K562 (cell line): ENCODE data around the gene LTBP1. TPM values are rescaled to one million over a fixed set of nuclear protein-coding genes. Genes with fewer than 3 reads are reported as not detected.

Experiments used
- ATAC-seq: fragments of 200-7000 bp; cut with Tn5 transposase; 3 replicates; pipeline ENCODE4 v1.9.1; 2020; ENCODE audit warnings: moderate library complexity
- BruUV-seq: library from RNA; stranded (reverse); fragments of 400-500 nt; replicated peaks from 2 replicates; lab custom pipeline; 2021; lab: Mats Ljungman, UMichigan
- CTCF ChIA-PET: fragments of 300-600 bp; formaldehyde crosslinking; extraction: SDS; loops from one replicate; lab custom pipeline; 2021; ENCODE audit warnings: low intra/inter-chr PET ratio; lab: Yijun Ruan, JAX
- POLR2A ChIA-PET: fragments of 300-600, 350-650 bp; sonication (Branson Sonifier 250); formaldehyde crosslinking; extraction: SDS; loops from one replicate; lab custom pipeline; 2021; ENCODE audit warnings: antibody characterized with exemption, inconsistent platforms; lab: Yijun Ruan, JAX
- DNase-seq, 4 experiments: peaks; one replicate each; pipeline versions ENCODE4 v3.0.0 to v3.0.0-alpha.2; 2011 to 2018; ENCODE audit warnings: low spot score in 3 of 4, mixed read lengths in 3 of 4; ENCODE audit errors: extremely low read depth in 1 of 4
- FAIRE-seq: peaks from 2 replicates; lab custom pipeline; 2011; peaks lifted over from hg19 to GRCh38; lab: Jason Lieb, UNC
- H2AFZ ChIP-seq: 2 replicates; pipeline ENCODE4 v1.6.0; 2011; ENCODE audit warnings: low read depth, low read length, control low read depth, inconsistent platforms
- H3K27ac ChIP-seq: fragments of 200-600 bp; 3 replicates; pipeline ENCODE4 v1.8.0; 2011; ENCODE audit warnings: low read depth, mild to moderate bottlenecking, control low read depth, inconsistent platforms, low read length, moderate library complexity, mixed read lengths; ENCODE audit errors: extremely low read depth
- H3K27me3 ChIP-seq, 2 experiments: fragments of 300-600 bp in 1 of 2; 2 replicates in 1 of 2; 3 replicates in 1 of 2; pipeline versions ENCODE4 v1.6.0 to v1.8.0; 2011; ENCODE audit warnings: inconsistent platforms in 2 of 2, low read length in 2 of 2, mild to moderate bottlenecking in 1 of 2, mixed read lengths in 1 of 2, moderate library complexity in 1 of 2; ENCODE audit not compliant: control insufficient read depth in 2 of 2, insufficient read depth in 2 of 2
- H3K36me3 ChIP-seq: fragments of 300-600 bp; 3 replicates; pipeline ENCODE4 v1.8.0; 2011; ENCODE audit warnings: mild to moderate bottlenecking, low read length, inconsistent platforms; ENCODE audit not compliant: control insufficient read depth, insufficient read depth
- H3K4me1 ChIP-seq, 2 experiments: fragments of 200-600 bp in 1 of 2; replicated peaks in 1 of 2; 2 replicates in 1 of 2; 3 replicates in 1 of 2; pipeline versions ENCODE4 v1.5.1 to v1.8.0; 2011; ENCODE audit warnings: inconsistent platforms in 2 of 2, low read length in 2 of 2, mild to moderate bottlenecking in 1 of 2, mixed read lengths in 1 of 2, moderate library complexity in 1 of 2; ENCODE audit not compliant: control insufficient read depth in 2 of 2, insufficient read depth in 2 of 2
- H3K4me2 ChIP-seq: 2 replicates; pipeline ENCODE4 v1.6.1; 2011; ENCODE audit warnings: low read length, control low read depth, inconsistent platforms, mixed read lengths; ENCODE audit not compliant: insufficient read depth
- H3K4me3 ChIP-seq: fragments of 200-600 bp; sonication (generic), shearing (Covaris generic); 2 replicates; pipeline ENCODE4 v1.5.1; 2016; ENCODE audit warnings: control low read depth, inconsistent platforms
- H3K79me2 ChIP-seq: fragments of 200-600 bp; 3 replicates; pipeline ENCODE4 v1.8.0; 2011; ENCODE audit warnings: low read length, inconsistent platforms; ENCODE audit not compliant: control insufficient read depth, insufficient read depth
- H3K9ac ChIP-seq, 2 experiments: 2 replicates each; pipeline versions ENCODE4 v1.6.0 to v1.6.1; 2011; ENCODE audit warnings: low read depth in 2 of 2, low read length in 2 of 2, control low read depth in 1 of 2, inconsistent platforms in 1 of 2, mild to moderate bottlenecking in 1 of 2, mixed read lengths in 1 of 2; ENCODE audit not compliant: insufficient read depth in 1 of 2
- H3K9me1 ChIP-seq: one replicate; pipeline ENCODE4 v1.6.0; 2011; ENCODE audit warnings: inconsistent platforms, mild to moderate bottlenecking, low read length, moderate library complexity; ENCODE audit not compliant: control insufficient read depth, insufficient read depth
- H3K9me3 ChIP-seq: replicated peaks from 2 replicates; pipeline ENCODE4 v1.5.1; 2011; ENCODE audit warnings: low read depth, low read length, inconsistent platforms; ENCODE audit not compliant: control insufficient read depth, insufficient read depth
- H4K20me1 ChIP-seq: replicated peaks from 2 replicates; pipeline ENCODE4 v1.6.1; 2011; ENCODE audit warnings: low read length, inconsistent platforms, mixed read lengths; ENCODE audit not compliant: control insufficient read depth, insufficient read depth
- YBX1 ChIP-seq: fragments of 450-650 bp; IDR thresholded peaks from 2 replicates; pipeline ENCODE4 v1.7.1; 2016; ENCODE audit warnings: mild to moderate bottlenecking
- ZNF212 ChIP-seq: fragments of 450-650 bp; formaldehyde crosslinking; IDR thresholded peaks from 2 replicates; pipeline ENCODE4 v1.4.0; 2020; ENCODE audit warnings: mild to moderate bottlenecking
- ZNF3 ChIP-seq: fragments of 250-450 bp; sonication (Bioruptor Pico); IDR thresholded peaks from 2 replicates; pipeline ENCODE4 v1.5.0; 2021; ENCODE audit warnings: mild to moderate bottlenecking, moderate library complexity
- ZNF695 ChIP-seq: fragments of 450-650 bp; formaldehyde crosslinking; IDR thresholded peaks from 2 replicates; pipeline ENCODE4 v1.4.0; 2020; ENCODE audit warnings: mild to moderate bottlenecking, moderate library complexity
- WGBS: fragments of 100-300 bp; shearing (Covaris generic); methylation state at CpG from one replicate; pipeline ENCODE4 v1.1.6; 2016; ENCODE audit warnings: low coverage, mixed read lengths; ENCODE audit not compliant: insufficient coverage; ENCODE audit errors: missing lambda C conversion rate; 5-methylcytosine and 5-hydroxymethylcytosine counted together
- in situ Hi-C: fragments of 300-500 bp; cut with MboI; formaldehyde crosslinking; loops from 4 replicates; pipeline ENCODE4 v1.15.0; 2018; ENCODE audit warnings: inconsistent platforms, mixed read lengths
- intact Hi-C: fragments of 100-400 bp; cut with micrococcal nuclease; formaldehyde crosslinking; loops from 2 replicates; pipeline ENCODE4 v1.14.2; 2022
- polyA plus RNA-seq, 8 experiments: library from polyadenylated mRNA; depleted of rRNA in 4 of 8; stranded (reverse) in 5 of 8; unstranded in 3 of 8; fragments of >200 nt; fragmentation: Nextera tagmentation in 2 of 8; fragmentation: Illumina TruSeq in 1 of 8; extraction: Ambion mirVana in 2 of 8; extraction: Trizol in 1 of 8; gene quantifications; 2 replicates each; pipeline versions ENCODE4 v1.2.1 to v1.2.3, GENCODE V29; 2011 to 2014; ENCODE audit warnings: inconsistent platforms in 1 of 8, missing spikeins in 1 of 8
- total RNA-seq, 7 experiments: library from RNA; depleted of rRNA in 6 of 7; stranded (reverse); fragments of >200 nt in 6 of 7; fragmentation: Illumina TruSeq in 2 of 7; extraction: Trizol in 2 of 7; gene quantifications; 2 replicates each; pipeline versions ENCODE4 v1.2.1 to v1.2.3, GENCODE V29; 2011 to 2021; ENCODE audit warnings: low replicate concordance in 1 of 7

LTBP1 gene
- total and polyA plus RNA-seq, 9 of the 15 experiments (the other 6 are each of a cell fraction or from before 2014, with no cell fraction given) = 3.6 to 16.4 (median 8.5) TPM

GRCh38 chr2:32997705-32998104 is 51.0 kb downstream of the LTBP1 start:
- 27% methylated on average over 2 of the region's 2 CpGs for WGBS
- no peak for ATAC-seq
- H3K36me3 ChIP-seq = no peaks in the 10 kb centered on the region
- in situ Hi-C loops = no loop called here
- BruUV-seq = no TSS peak
- H3K4me2 ChIP-seq = no peak overlapping the region
- no peaks in the 10 kb centered on the region; a peak in 2 of 5 replicates for H3K4me1 ChIP-seq
- CTCF ChIA-PET = no interaction called here
- H3K27me3 ChIP-seq = no peaks in the 10 kb centered on the region
- FAIRE-seq = peak; percentile 60
- no peaks in the 10 kb centered on the region for H3K9me1 ChIP-seq
- no peak overlapping the region for H2AFZ ChIP-seq
- no peak for TF ChIP-seq ZNF695
- TF ChIP-seq ZNF3 = no peak
- H3K4me3 ChIP-seq = no peak overlapping the region
- DNase-seq = no peak
- H4K20me1 ChIP-seq = no peaks in the 10 kb centered on the region
- no peaks in the 10 kb centered on the region; the same call in 2 of the 3 replicates for H3K79me2 ChIP-seq
- H3K27ac ChIP-seq = no peak overlapping the region
- no peak overlapping the region for H3K9ac ChIP-seq
- POLR2A ChIA-PET = no interaction called here
- intact Hi-C loops = no loop called here
- no peaks in the 10 kb centered on the region for H3K9me3 ChIP-seq

DNA sequence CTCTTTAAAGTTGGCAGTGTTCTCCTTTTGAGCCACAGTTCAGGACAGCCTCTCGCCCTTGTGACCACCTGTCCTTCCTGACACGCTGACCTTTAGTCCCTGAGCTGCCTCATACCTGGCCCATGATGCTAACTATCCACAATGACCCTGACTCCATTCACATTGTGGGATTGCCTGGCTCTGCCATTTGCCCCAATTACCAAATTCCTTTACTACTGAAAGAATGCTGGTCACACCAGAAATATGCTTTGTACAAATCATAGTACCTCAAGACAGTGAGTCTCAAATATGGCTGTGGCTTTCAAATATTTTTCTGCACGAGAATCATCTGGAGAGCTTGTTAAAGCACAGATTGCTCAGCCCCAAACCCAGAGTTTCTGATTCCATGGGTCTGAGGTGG is 54.2 kb downstream of the LTBP1 start:
- WGBS = no CpG with 5 or more reads among the region's 3 CpGs

More for the DNA sequence above, 54.2 kb downstream of the LTBP1 start:
- Histone ChIP-seq H3K27me3 (no peaks in the 10 kb centered on the region), H2AFZ (no peak overlapping the region), H3K79me2 (no peaks in the 10 kb centered on the region), H3K9me3 (no peaks in the 10 kb centered on the region), H3K9me1 (no peaks in the 10 kb centered on the region), H3K4me3 (no peak overlapping the region), H3K36me3 (no peaks in the 10 kb centered on the region), H3K27ac (no peak overlapping the region), H3K4me1 (peaks cover 0 to 3% of the 10 kb centered on the region in 2 experiments; a peak in 1 of 5 replicates), H3K9ac (no peak overlapping the region), H3K4me2 (no peak overlapping the region), H4K20me1 (no peaks in the 10 kb centered on the region; the same call in 1 of the 2 replicates)
- intact Hi-C loops = no loop called here
- no peak for ATAC-seq
- BruUV-seq = no TSS peak
- POLR2A ChIA-PET = no interaction called here
- in situ Hi-C loops = no loop called here
- no peak for FAIRE-seq
- TF ChIP-seq ZNF212 (no peak), YBX1 (no peak)
- no peak for DNase-seq
- CTCF ChIA-PET = no interaction called here
